Immature natural killer cell (primary cell): Measurements from ENCODE around the gene THAP2. TPM values are rescaled to one million over a fixed set of nuclear protein-coding genes. Genes with fewer than 3 reads are reported as not detected.
A peak's percentile ranks its signal among the peaks of the same experiment; 100 is the strongest.
"Not testable (repeated sequence)": the region's sequence is repeated elsewhere in the genome, so short reads cannot be mapped to it uniquely, and the experiment has no call there.

Experiments
- DNase-seq, 3 donors: peaks; one replicate each; pipeline ENCODE4 v3.0.0; 2022; ENCODE audit warnings: mixed read lengths in 1 of 3
- H3K27ac Mint-ChIP-seq, 6 donors: one replicate each; pipeline ENCODE4 v1.8.0; 2020; ENCODE audit warnings: mixed read lengths in 6 of 6, mild to moderate bottlenecking in 5 of 6, inconsistent platforms in 4 of 6, moderate library complexity in 3 of 6
- H3K27me3 Mint-ChIP-seq, 3 donors: one replicate each; pipeline ENCODE4 v1.8.0; 2020 to 2021; ENCODE audit warnings: low read depth in 3 of 3, mild to moderate bottlenecking in 3 of 3, mixed read lengths in 3 of 3, moderate library complexity in 3 of 3, inconsistent platforms in 1 of 3
- H3K36me3 Mint-ChIP-seq, 3 donors: one replicate each; pipeline ENCODE4 v1.8.0; 2020; ENCODE audit warnings: mixed read lengths in 3 of 3, inconsistent platforms in 2 of 3, mild to moderate bottlenecking in 2 of 3
- H3K4me1 Mint-ChIP-seq, 2 donors: one replicate each; pipeline ENCODE4 v1.8.0; 2020; ENCODE audit warnings: inconsistent platforms in 2 of 2, mild to moderate bottlenecking in 2 of 2, mixed read lengths in 2 of 2, moderate library complexity in 1 of 2
- H3K4me3 Mint-ChIP-seq, 5 donors: one replicate each; pipeline ENCODE4 v1.8.0; 2020; ENCODE audit warnings: mild to moderate bottlenecking in 5 of 5, mixed read lengths in 5 of 5, inconsistent platforms in 3 of 5, moderate library complexity in 3 of 5
- H3K9me3 Mint-ChIP-seq, 6 donors: one replicate each; pipeline ENCODE4 v1.8.0; 2020; ENCODE audit warnings: mild to moderate bottlenecking in 6 of 6, mixed read lengths in 6 of 6, inconsistent platforms in 4 of 6, moderate library complexity in 3 of 6
- polyA plus RNA-seq, 3 donors: library from polyadenylated mRNA; unstranded; fragments of 300-500 nt; fragmentation: Illumina TruSeq; gene quantifications; one replicate each; pipeline ENCODE4 v1.2.3, GENCODE V29; 2021

The THAP2 gene
- polyA plus RNA-seq, 3 donors from 2014 or later = 2.1 to 7.4 (median 5.9) TPM

- DNase-seq = no peak
- Mint-ChIP-seq H3K9me3 (no peaks in the 10 kb centered on the region), H3K4me3 (no peak overlapping the region), H3K36me3 (peaks cover 4 to 13% (median 4%) of the 10 kb centered on the region in 3 donors), H3K4me1 (peaks cover 33 to 43% of the 10 kb centered on the region in 2 donors), H3K27me3 (peaks cover 13 to 23% (median 15%) of the 10 kb centered on the region in 3 donors), H3K27ac (no peak overlapping the region)
Observed at GRCh38 chr12:71666259-71666658, 2.2 kb downstream of the THAP2 start.

- Mint-ChIP-seq H3K27me3 (peaks cover 0 to 3% (median 0%) of the 10 kb centered on the region in 3 donors), H3K9me3 (no peaks in the 10 kb centered on the region), H3K27ac (no peak overlapping the region), H3K36me3 (peaks cover 4 to 6% (median 6%) of the 10 kb centered on the region in 3 donors), H3K4me1 (peaks cover 0 to 6% of the 10 kb centered on the region in 2 donors), H3K4me3 (no peak overlapping the region)
- no peak for DNase-seq
Observed at GRCh38 chr12:71671311-71671710, 7.2 kb downstream of the THAP2 start.

GRCh38 chr12:71671816-71672215 is 7.7 kb downstream of the THAP2 start:
- no peak for DNase-seq
- Mint-ChIP-seq H3K27me3 (peaks cover 0 to 3% (median 0%) of the 10 kb centered on the region in 3 donors), H3K36me3 (peaks cover 6 to 10% (median 8%) of the 10 kb centered on the region in 3 donors), H3K27ac (no peak overlapping the region), H3K4me3 (no peak overlapping the region), H3K4me1 (peaks cover 0 to 6% of the 10 kb centered on the region in 2 donors), H3K9me3 (no peaks in the 10 kb centered on the region)

GRCh38 chr12:71682466-71682865 is 18.4 kb downstream of the THAP2 start:
- DNase-seq = no peak
- no peak overlapping the region for H3K4me3 Mint-ChIP-seq
- H3K27ac Mint-ChIP-seq = no peak overlapping the region
- no peaks in the 10 kb centered on the region for H3K36me3 Mint-ChIP-seq
- peaks cover 0 to 4% (median 2%) of the 10 kb centered on the region in 3 donors for H3K27me3 Mint-ChIP-seq
- H3K4me1 Mint-ChIP-seq = peaks cover 9 to 24% of the 10 kb centered on the region in 2 donors
- no peaks in the 10 kb centered on the region for H3K9me3 Mint-ChIP-seq

GRCh38 chr12:71683633-71684032 is 19.5 kb downstream of the THAP2 start:
- Mint-ChIP-seq H3K36me3 (no peaks in the 10 kb centered on the region), H3K4me1 (peaks cover 18 to 36% of the 10 kb centered on the region in 2 donors), H3K27me3 (peaks cover 0 to 4% (median 2%) of the 10 kb centered on the region in 3 donors), H3K9me3 (no peaks in the 10 kb centered on the region), H3K4me3 (peak overlapping the region in 2 of 5 donors; percentile 4 to 31), H3K27ac (no peak overlapping the region)
- no peak for DNase-seq

- Mint-ChIP-seq H3K27me3 (peaks cover 0 to 4% (median 2%) of the 10 kb centered on the region in 3 donors), H3K9me3 (no peaks in the 10 kb centered on the region), H3K36me3 (no peaks in the 10 kb centered on the region), H3K4me1 (peaks cover 18 to 40% of the 10 kb centered on the region in 2 donors), H3K4me3 (peak overlapping the region in 1 of 5 donors; percentile 33), H3K27ac (peak overlapping the region in 1 of 6 donors; percentile 34)
- DNase-seq = no peak
Observed at GRCh38 chr12:71684081-71684480, 20.0 kb downstream of the THAP2 start.

- Mint-ChIP-seq H3K27ac (peak overlapping the region; percentile 92 to 98 (median 96)), H3K27me3 (peaks cover 0 to 4% (median 2%) of the 10 kb centered on the region in 3 donors), H3K4me3 (peak overlapping the region; percentile 94 to 99 (median 97)), H3K9me3 (no peaks in the 10 kb centered on the region), H3K36me3 (no peaks in the 10 kb centered on the region), H3K4me1 (peaks cover 21 to 45% of the 10 kb centered on the region in 2 donors)
- DNase-seq = no peak
Observed at GRCh38 chr12:71685312-71685906, 21.3 kb downstream of the THAP2 start.

GRCh38 chr12:71685914-71686657 is 22.0 kb downstream of the THAP2 start, which contains the start of gene TMEM19:
Gene TMEM19 (plus strand): TSS chr12:71686082. CDS start chr12:71686681, 599 bp downstream.
- Mint-ChIP-seq H3K27ac (peak within 1 kb of the TSS; percentile 92 to 98 (median 96)), H3K9me3 (no peaks in the 10 kb centered on the region), H3K4me1 (peaks cover 21 to 45% of the 10 kb centered on the region in 2 donors)

GRCh38 chr12:71686658-71687025 is 22.5 kb downstream of the THAP2 start:
- Mint-ChIP-seq H3K4me3 (peak overlapping the region; percentile 94 to 99 (median 97)), H3K4me1 (peaks cover 21 to 45% of the 10 kb centered on the region in 2 donors), H3K27ac (peak overlapping the region; percentile 92 to 98 (median 96)), H3K9me3 (no peaks in the 10 kb centered on the region), H3K27me3 (peaks cover 0 to 4% (median 0%) of the 10 kb centered on the region in 3 donors), H3K36me3 (peaks cover 0 to under 1% (median 0%) of the 10 kb centered on the region in 3 donors)
- DNase-seq = no peak

More at GRCh38 chr12:71685914-71686657, 22.0 kb downstream of the THAP2 start, which contains the start of gene TMEM19:
- peak; percentile 86 to 89 (median 87) for DNase-seq
- H3K27me3 Mint-ChIP-seq = peaks cover 0 to 4% (median 0%) of the 10 kb centered on the region in 3 donors
- peak within 1 kb of the TSS; percentile 94 to 99 (median 97) for H3K4me3 Mint-ChIP-seq
- H3K36me3 Mint-ChIP-seq = no peaks in the 10 kb centered on the region

GRCh38 chr12:71687172-71687571 is 23.1 kb downstream of the THAP2 start:
- H3K4me1 Mint-ChIP-seq = peaks cover 21 to 45% of the 10 kb centered on the region in 2 donors
- not testable (repeated sequence) for H3K27me3 Mint-ChIP-seq

GRCh38 chr12:71688961-71689570 is 25.0 kb downstream of the THAP2 start:
- no peak for DNase-seq
- Mint-ChIP-seq H3K4me3 (peak overlapping the region in 1 of 5 donors; percentile 14), H3K27me3 (peaks cover 0 to 4% (median 0%) of the 10 kb centered on the region in 3 donors), H3K36me3 (peaks cover 0 to 4% (median 4%) of the 10 kb centered on the region in 3 donors), H3K4me1 (peaks cover 23 to 50% of the 10 kb centered on the region in 2 donors), H3K27ac (no peak overlapping the region), H3K9me3 (no peaks in the 10 kb centered on the region)

More at GRCh38 chr12:71687172-71687571, 23.1 kb downstream of the THAP2 start:
- H3K27ac Mint-ChIP-seq = peak overlapping the region in 1 of 6 donors; percentile 21
- peak overlapping the region; percentile 33 to 99 (median 97) for H3K4me3 Mint-ChIP-seq
- not testable (repeated sequence) for DNase-seq, H3K36me3 Mint-ChIP-seq, H3K9me3 Mint-ChIP-seq

GRCh38 chr12:71691504-71692129 is 27.5 kb downstream of the THAP2 start:
- H3K27me3 Mint-ChIP-seq = no peaks in the 10 kb centered on the region
- no peak overlapping the region for H3K4me3 Mint-ChIP-seq
- H3K36me3 Mint-ChIP-seq = peaks cover 0 to 7% (median 4%) of the 10 kb centered on the region in 3 donors
- H3K9me3 Mint-ChIP-seq = no peaks in the 10 kb centered on the region
- H3K27ac Mint-ChIP-seq = peak overlapping the region in 1 of 6 donors; percentile 19
- H3K4me1 Mint-ChIP-seq = peaks cover 18 to 45% of the 10 kb centered on the region in 2 donors
- DNase-seq = no peak

- Mint-ChIP-seq H3K9me3 (no peaks in the 10 kb centered on the region), H3K4me1 (peaks cover 7 to 30% of the 10 kb centered on the region in 2 donors), H3K4me3 (no peak overlapping the region), H3K27me3 (no peaks in the 10 kb centered on the region), H3K36me3 (peaks cover 8 to 16% (median 10%) of the 10 kb centered on the region in 3 donors), H3K27ac (no peak overlapping the region)
- DNase-seq = no peak
Observed at GRCh38 chr12:71693126-71693525, 29.0 kb downstream of the THAP2 start.
